ENCODE results near the gene YAF2.

DNA sequence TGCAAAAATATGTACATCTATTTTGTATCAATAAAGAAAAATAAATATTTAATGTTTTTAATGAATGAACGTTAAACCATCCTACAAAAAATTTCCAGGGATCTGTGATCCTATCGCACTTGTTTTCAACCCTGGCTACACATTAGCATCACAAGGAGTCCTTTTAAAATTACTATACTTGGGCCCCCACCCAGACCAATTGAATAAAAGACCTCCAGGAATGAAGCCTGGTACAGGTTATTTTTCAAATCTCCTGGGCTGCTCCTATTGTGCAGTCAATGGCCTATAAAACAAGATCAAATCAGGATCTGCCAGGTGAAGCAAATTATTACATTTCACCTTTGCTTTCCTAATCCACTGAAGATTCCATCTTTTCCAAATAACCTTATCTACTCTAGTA is 59.9 kb downstream of the YAF2 start:
- no peak for TF ChIP-seq POLR2A (IDR thresholded peaks at IDR 0.05; ENCODE audit: insufficient read depth in 1 of 2, low read depth in 2 of 2, low read length in 2 of 2)
- TF ChIP-seq, protein P1, sequence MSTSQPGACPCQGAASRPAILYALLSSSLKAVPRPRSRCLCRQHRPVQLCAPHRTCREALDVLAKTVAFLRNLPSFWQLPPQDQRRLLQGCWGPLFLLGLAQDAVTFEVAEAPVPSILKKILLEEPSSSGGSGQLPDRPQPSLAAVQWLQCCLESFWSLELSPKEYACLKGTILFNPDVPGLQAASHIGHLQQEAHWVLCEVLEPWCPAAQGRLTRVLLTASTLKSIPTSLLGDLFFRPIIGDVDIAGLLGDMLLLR (CRISPR knock-in tag; IDR thresholded peaks at IDR 0.05) = no peak
- TF ChIP-seq, protein P2, sequence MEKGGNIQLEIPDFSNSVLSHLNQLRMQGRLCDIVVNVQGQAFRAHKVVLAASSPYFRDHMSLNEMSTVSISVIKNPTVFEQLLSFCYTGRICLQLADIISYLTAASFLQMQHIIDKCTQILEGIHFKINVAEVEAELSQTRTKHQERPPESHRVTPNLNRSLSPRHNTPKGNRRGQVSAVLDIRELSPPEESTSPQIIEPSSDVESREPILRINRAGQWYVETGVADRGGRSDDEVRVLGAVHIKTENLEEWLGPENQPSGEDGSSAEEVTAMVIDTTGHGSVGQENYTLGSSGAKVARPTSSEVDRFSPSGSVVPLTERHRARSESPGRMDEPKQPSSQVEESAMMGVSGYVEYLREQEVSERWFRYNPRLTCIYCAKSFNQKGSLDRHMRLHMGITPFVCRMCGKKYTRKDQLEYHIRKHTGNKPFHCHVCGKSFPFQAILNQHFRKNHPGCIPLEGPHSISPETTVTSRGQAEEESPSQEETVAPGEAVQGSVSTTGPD (CRISPR knock-in tag; IDR thresholded peaks at IDR 0.05) = no peak
- no peak for TF ChIP-seq ZBTB1 (CRISPR knock-in tag; IDR thresholded peaks at IDR 0.05; ENCODE audit: borderline replicate concordance)
- TF ChIP-seq, protein P3, sequence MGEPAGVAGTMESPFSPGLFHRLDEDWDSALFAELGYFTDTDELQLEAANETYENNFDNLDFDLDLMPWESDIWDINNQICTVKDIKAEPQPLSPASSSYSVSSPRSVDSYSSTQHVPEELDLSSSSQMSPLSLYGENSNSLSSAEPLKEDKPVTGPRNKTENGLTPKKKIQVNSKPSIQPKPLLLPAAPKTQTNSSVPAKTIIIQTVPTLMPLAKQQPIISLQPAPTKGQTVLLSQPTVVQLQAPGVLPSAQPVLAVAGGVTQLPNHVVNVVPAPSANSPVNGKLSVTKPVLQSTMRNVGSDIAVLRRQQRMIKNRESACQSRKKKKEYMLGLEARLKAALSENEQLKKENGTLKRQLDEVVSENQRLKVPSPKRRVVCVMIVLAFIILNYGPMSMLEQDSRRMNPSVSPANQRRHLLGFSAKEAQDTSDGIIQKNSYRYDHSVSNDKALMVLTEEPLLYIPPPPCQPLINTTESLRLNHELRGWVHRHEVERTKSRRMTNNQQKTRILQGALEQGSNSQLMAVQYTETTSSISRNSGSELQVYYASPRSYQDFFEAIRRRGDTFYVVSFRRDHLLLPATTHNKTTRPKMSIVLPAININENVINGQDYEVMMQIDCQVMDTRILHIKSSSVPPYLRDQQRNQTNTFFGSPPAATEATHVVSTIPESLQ (CRISPR knock-in tag; conservative IDR thresholded peaks at IDR 0.05) = no peak
- TF ChIP-seq KDM4B (CRISPR knock-in tag; IDR thresholded peaks at IDR 0.05) = no peak

Data from HepG2 (cell line).